HepG2 (cell line): ENCODE measurements around the gene NAPB. TPM values are rescaled to one million over a fixed set of nuclear protein-coding genes. Genes with fewer than 3 reads are reported as not detected.

Source experiments
- ARNT ChIP-seq: fragments of 450-650 bp; IDR thresholded peaks from 2 replicates; pipeline ENCODE4 v1.6.1; 2017
- ATF6 ChIP-seq: sonication (generic); formaldehyde crosslinking; conservative IDR thresholded peaks from 2 replicates; pipeline ENCODE4 v1.4.0; 2020; ENCODE audit warnings: missing genetic modification reagents
- ATM ChIP-seq: fragments of 450-650 bp; IDR thresholded peaks from 2 replicates; pipeline ENCODE4 v1.7.1; 2017; ENCODE audit warnings: mild to moderate bottlenecking, borderline replicate concordance
- ATRX ChIP-seq: sonication (generic); formaldehyde crosslinking; IDR thresholded peaks from 2 replicates; pipeline ENCODE4 v1.4.0; 2020; ENCODE audit warnings: missing genetic modification reagents, borderline replicate concordance
- HMG20A ChIP-seq: IDR thresholded peaks from 2 replicates; pipeline ENCODE4 v1.6.1; 2016; ENCODE audit warnings: borderline replicate concordance
- HOXA5 ChIP-seq: sonication (generic); formaldehyde crosslinking; IDR thresholded peaks from 2 replicates; pipeline ENCODE4 v1.4.0; 2020; ENCODE audit warnings: missing genetic modification reagents
- JDP2 ChIP-seq: sonication (generic); formaldehyde crosslinking; IDR thresholded peaks from 2 replicates; pipeline ENCODE4 v1.8.1; 2022; ENCODE audit warnings: missing genetic modification reagents, borderline replicate concordance
- KMT2A ChIP-seq: sonication (generic); formaldehyde crosslinking; IDR thresholded peaks from 2 replicates; pipeline ENCODE4 v1.4.0; 2020; ENCODE audit warnings: missing genetic modification reagents
- MAZ ChIP-seq, 2 experiments: sonication (generic) in 1 of 2; formaldehyde crosslinking in 1 of 2; IDR thresholded peaks; 2 replicates each; pipeline versions ENCODE4 v1.5.0 to v1.6.1; 2012 to 2020; ENCODE audit warnings: low read depth in 2 of 2, mild to moderate bottlenecking in 2 of 2, borderline replicate concordance in 1 of 2, improper control_type of control experiment in 1 of 2, low read length in 1 of 2, missing genetic modification reagents in 1 of 2, moderate library complexity in 1 of 2
- NONO ChIP-seq, 2 experiments: fragments of 450-650 bp in 1 of 2; sonication (generic) in 1 of 2; formaldehyde crosslinking in 1 of 2; IDR thresholded peaks in 1 of 2; conservative IDR thresholded peaks in 1 of 2; 2 replicates each; pipeline versions ENCODE4 v1.6.1 to v1.8.0; 2017 to 2022; ENCODE audit warnings: mild to moderate bottlenecking in 1 of 2, missing genetic modification reagents in 1 of 2, moderate library complexity in 1 of 2
- SIX4 ChIP-seq: sonication (generic); formaldehyde crosslinking; IDR thresholded peaks from 2 replicates; pipeline ENCODE4 v1.4.0; 2020; ENCODE audit warnings: missing genetic modification reagents
- SMYD3 ChIP-seq: sonication (generic); formaldehyde crosslinking; IDR thresholded peaks from 2 replicates; pipeline ENCODE4 v1.8.1; 2023; ENCODE audit warnings: mild to moderate bottlenecking, missing genetic modification reagents
- SOX5 ChIP-seq: IDR thresholded peaks from 2 replicates; pipeline ENCODE4 v1.6.1; 2016; ENCODE audit warnings: borderline replicate concordance
- SPEN ChIP-seq: sonication (generic); formaldehyde crosslinking; IDR thresholded peaks from 2 replicates; pipeline ENCODE4 v1.5.1; 2020; ENCODE audit warnings: low read depth, mild to moderate bottlenecking, missing genetic modification reagents
- TERF1 ChIP-seq: sonication (generic); formaldehyde crosslinking; IDR thresholded peaks from 2 replicates; pipeline ENCODE4 v1.8.0; 2022; ENCODE audit warnings: mild to moderate bottlenecking, missing genetic modification reagents, moderate library complexity
- THAP8 ChIP-seq: sonication (generic); formaldehyde crosslinking; IDR thresholded peaks from 2 replicates; pipeline ENCODE4 v1.5.1; 2020; ENCODE audit warnings: missing genetic modification reagents, mild to moderate bottlenecking, borderline replicate concordance
- TP53 ChIP-seq: sonication (generic); formaldehyde crosslinking; conservative IDR thresholded peaks from 2 replicates; pipeline ENCODE4 v1.4.0; 2020; ENCODE audit warnings: missing genetic modification reagents
- XRCC5 ChIP-seq: fragments of 200-400 bp; formaldehyde crosslinking; optimal IDR thresholded peaks from 2 replicates; pipeline ENCODE3; 2017; ENCODE audit warnings: mild to moderate bottlenecking, low read length
- ZBTB42 ChIP-seq: sonication (generic); formaldehyde crosslinking; IDR thresholded peaks from 2 replicates; pipeline ENCODE4 v1.5.0; 2020; ENCODE audit warnings: mild to moderate bottlenecking, missing genetic modification reagents
- ZNF225 ChIP-seq: sonication (generic); formaldehyde crosslinking; IDR thresholded peaks from 2 replicates; pipeline ENCODE4 v1.4.0; 2020; ENCODE audit warnings: mild to moderate bottlenecking, missing genetic modification reagents
- ZNF256 ChIP-seq: sonication (generic); formaldehyde crosslinking; conservative IDR thresholded peaks from 2 replicates; pipeline ENCODE4 v1.4.0; 2020; ENCODE audit warnings: missing genetic modification reagents
- ZNF350 ChIP-seq: sonication (generic); formaldehyde crosslinking; IDR thresholded peaks from 2 replicates; pipeline ENCODE4 v1.4.0; 2020; ENCODE audit warnings: mild to moderate bottlenecking, low read depth, missing genetic modification reagents, borderline replicate concordance
- ZNF414 ChIP-seq: sonication (generic); formaldehyde crosslinking; IDR thresholded peaks from 2 replicates; pipeline ENCODE4 v1.5.0; 2020; ENCODE audit warnings: missing genetic modification reagents
- ZNF703 ChIP-seq: sonication (generic); formaldehyde crosslinking; IDR thresholded peaks from 2 replicates; pipeline ENCODE4 v1.5.1; 2020; ENCODE audit warnings: missing genetic modification reagents, mild to moderate bottlenecking, moderate library complexity, borderline replicate concordance
- ZNF841 ChIP-seq: sonication (generic); formaldehyde crosslinking; IDR thresholded peaks from 2 replicates; pipeline ENCODE4 v1.8.1; 2023; ENCODE audit warnings: missing genetic modification reagents, borderline replicate concordance
- polyA plus RNA-seq, 8 experiments: library from polyadenylated mRNA; depleted of rRNA in 3 of 8; stranded (reverse) in 7 of 8; unstranded in 1 of 8; fragments of >200 nt; fragmentation: Illumina TruSeq in 4 of 8; extraction: Trizol in 4 of 8; gene quantifications; 2 replicates each; pipeline versions ENCODE4 v1.2.1 to v1.2.3, GENCODE V29; 2011 to 2016; ENCODE audit warnings: low read depth in 4 of 8, missing spikeins in 1 of 8, mixed read lengths in 1 of 8; ENCODE audit not compliant: insufficient read depth in 1 of 8
- total RNA-seq, 5 experiments: library from RNA; depleted of rRNA; stranded (reverse); fragments of >200 nt; fragmentation: Illumina TruSeq; extraction: Trizol; gene quantifications; 2 replicates each; pipeline ENCODE4 v1.2.3, GENCODE V29; 2016; ENCODE audit warnings: low read depth in 1 of 5

Gene NAPB
- total and polyA plus RNA-seq, 2 of the 13 experiments (the other 11 are each of a cell fraction or from before 2014, with no cell fraction given): 15.2 to 16.1 TPM

- TF ChIP-seq HOXA5 (peak; percentile 95), ZNF350 (CRISPR knock-in tag) (peak; percentile 97), ARNT (no peak), JDP2 (peak; percentile 53; the same call in 1 of the 2 replicates), NONO (IDR thresholded peaks at IDR 0.05) (no peak), NONO (CRISPR knock-in tag; conservative IDR thresholded peaks at IDR 0.05) (peak; percentile 99), TP53 (CRISPR knock-in tag) (peak; percentile 92; the same call in 1 of the 2 replicates), ATM (no peak), ZNF414 (peak; percentile 96), ATRX (CRISPR knock-in tag) (no peak), THAP8 (CRISPR knock-in tag) (peak; percentile 94; the same call in 1 of the 2 replicates), TERF1 (CRISPR knock-in tag) (peak; percentile 85; the same call in 1 of the 2 replicates), ZNF703 (CRISPR knock-in tag) (peak; percentile 96), XRCC5 (peak; percentile 88), KMT2A (CRISPR knock-in tag) (peak; percentile 95), SPEN (peak; percentile 100), ZNF225 (CRISPR knock-in tag) (peak; percentile 87; the same call in 1 of the 2 replicates), SOX5 (CRISPR knock-in tag) (peak; percentile 85), HMG20A (CRISPR knock-in tag) (peak; percentile 14; the same call in 1 of the 2 replicates), ZNF256 (CRISPR knock-in tag) (peak; percentile 88; the same call in 1 of the 2 replicates), SIX4 (peak; percentile 98), MAZ (IDR thresholded peaks at IDR 0.05; ENCODE audit: borderline replicate concordance, low read depth, low read length) (peak; percentile 93), MAZ (CRISPR knock-in tag; IDR thresholded peaks at IDR 0.05; ENCODE audit: low read depth) (peak; percentile 99), SMYD3 (CRISPR knock-in tag) (peak; percentile 32; the same call in 1 of the 2 replicates), ZBTB42 (peak; percentile 64; the same call in 1 of the 2 replicates), ZNF841 (no peak), ATF6 (CRISPR knock-in tag) (no peak; the same call in 1 of the 2 replicates)
Measured at GRCh38 chr20:23361476-23362391, 59.6 kb downstream of the NAPB start, which contains the start of gene GZF1 (continued).
